Right atrium auricular region (tissue), 2 donors: Measurements from ENCODE around the gene ADRA2A. TPM values are rescaled to one million over a fixed set of nuclear protein-coding genes. Genes with fewer than 3 reads are reported as not detected.
A peak's percentile ranks its signal among the peaks of the same experiment; 100 is the strongest.

Experiments used
- DNase-seq: peaks from one replicate; pipeline ENCODE4 v3.0.0-alpha.2; 2019; ENCODE audit warnings: low spot score
- H3K27ac ChIP-seq, 2 donors: fragments of 200-600 bp; sonication (generic); 1 replicate in 1 of 2; 2 replicates in 1 of 2; pipeline ENCODE4 v1.5.1; 2016 to 2019
- H3K27me3 ChIP-seq, 2 donors: fragments of 200-600 bp; sonication (generic); one replicate each; pipeline versions ENCODE4 v1.5.1 to v1.6.0; 2017 to 2019
- H3K36me3 ChIP-seq: fragments of 200-600 bp; sonication (generic); one replicate; pipeline ENCODE4 v1.5.1; 2016
- H3K4me1 ChIP-seq, 2 donors: fragments of 200-600 bp; sonication (generic); one replicate each; pipeline versions ENCODE4 v1.5.1 to v1.6.0; 2017 to 2019
- H3K4me3 ChIP-seq, 2 donors: fragments of 200-600 bp; sonication (generic); 1 replicate in 1 of 2; 2 replicates in 1 of 2; pipeline ENCODE4 v1.5.1; 2017 to 2019; ENCODE audit warnings: mild to moderate bottlenecking in 1 of 2, moderate library complexity in 1 of 2
- H3K9me3 ChIP-seq, 2 donors: fragments of 200-600 bp; sonication (generic); one replicate each; pipeline ENCODE4 v1.5.1; 2019
- total RNA-seq, 2 donors: library from RNA; depleted of rRNA; stranded (reverse); fragments of >200 nt; gene quantifications; one replicate each; pipeline ENCODE4 v1.1.0, GENCODE V29; 2016
- TF ChIP-seq, protein P1 (sequence below), 2 donors: fragments of 200-600 bp; sonication (generic); IDR thresholded peaks; one replicate each; pipeline ENCODE4 v1.5.1; 2019; ENCODE audit warnings: antibody characterized with exemption in 2 of 2

ADRA2A gene
- total RNA-seq, 2 donors from 2014 or later = 1.2 to 1.4 TPM

DNA sequence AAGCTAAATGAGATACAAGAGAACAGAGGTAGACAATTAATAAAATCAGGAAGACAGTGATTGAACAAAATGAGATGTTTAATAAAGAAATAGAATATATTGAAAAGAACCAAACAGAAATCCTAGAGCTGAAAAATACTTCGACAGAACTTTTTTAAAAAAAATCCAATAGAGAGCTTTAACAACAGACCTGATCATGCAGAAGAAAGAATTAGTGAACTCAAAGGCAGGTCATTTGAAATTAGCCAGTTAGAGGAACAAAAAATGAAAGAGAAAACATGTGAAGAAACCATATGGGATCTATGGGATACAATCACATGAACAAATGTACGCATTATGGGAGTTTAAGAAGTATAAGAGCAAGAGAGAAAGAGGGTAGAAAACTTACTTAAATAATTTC is 37.3 kb upstream of the ADRA2A start:
- Histone ChIP-seq H3K36me3 (no peaks in the 10 kb centered on the region), H3K27me3 (no peaks in the 10 kb centered on the region), H3K4me3 (no peak overlapping the region), H3K27ac (no peak overlapping the region), H3K4me1 (no peaks in the 10 kb centered on the region), H3K9me3 (peaks cover 0 to 42% of the 10 kb centered on the region in 2 donors)
- TF ChIP-seq, protein P1, sequence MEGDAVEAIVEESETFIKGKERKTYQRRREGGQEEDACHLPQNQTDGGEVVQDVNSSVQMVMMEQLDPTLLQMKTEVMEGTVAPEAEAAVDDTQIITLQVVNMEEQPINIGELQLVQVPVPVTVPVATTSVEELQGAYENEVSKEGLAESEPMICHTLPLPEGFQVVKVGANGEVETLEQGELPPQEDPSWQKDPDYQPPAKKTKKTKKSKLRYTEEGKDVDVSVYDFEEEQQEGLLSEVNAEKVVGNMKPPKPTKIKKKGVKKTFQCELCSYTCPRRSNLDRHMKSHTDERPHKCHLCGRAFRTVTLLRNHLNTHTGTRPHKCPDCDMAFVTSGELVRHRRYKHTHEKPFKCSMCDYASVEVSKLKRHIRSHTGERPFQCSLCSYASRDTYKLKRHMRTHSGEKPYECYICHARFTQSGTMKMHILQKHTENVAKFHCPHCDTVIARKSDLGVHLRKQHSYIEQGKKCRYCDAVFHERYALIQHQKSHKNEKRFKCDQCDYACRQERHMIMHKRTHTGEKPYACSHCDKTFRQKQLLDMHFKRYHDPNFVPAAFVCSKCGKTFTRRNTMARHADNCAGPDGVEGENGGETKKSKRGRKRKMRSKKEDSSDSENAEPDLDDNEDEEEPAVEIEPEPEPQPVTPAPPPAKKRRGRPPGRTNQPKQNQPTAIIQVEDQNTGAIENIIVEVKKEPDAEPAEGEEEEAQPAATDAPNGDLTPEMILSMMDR (IDR thresholded peaks at IDR 0.05) = no peak
- no peak for DNase-seq

DNA sequence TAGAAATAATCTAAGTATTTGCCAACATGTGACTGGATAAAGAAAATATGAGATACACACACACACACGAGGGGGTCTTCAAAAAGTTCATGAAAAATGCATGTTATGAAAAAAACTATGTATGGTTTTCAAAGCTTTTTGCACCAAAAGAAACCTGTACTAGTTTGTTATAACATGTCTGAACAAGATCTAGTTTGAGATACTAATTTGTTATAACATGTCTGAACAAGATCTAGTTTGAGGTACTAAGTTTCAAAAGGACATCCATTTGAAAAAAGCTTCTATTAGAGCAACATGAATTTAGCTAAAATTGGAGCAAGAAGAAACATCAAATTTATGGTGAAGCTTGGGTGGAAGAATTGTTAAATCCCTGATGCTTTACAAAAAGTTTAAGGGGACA is 19.8 kb upstream of the ADRA2A start:
- H3K36me3 ChIP-seq = no peaks in the 10 kb centered on the region
- no peaks in the 10 kb centered on the region for H3K27me3 ChIP-seq
- TF ChIP-seq, protein P1 (IDR thresholded peaks at IDR 0.05) = no peak
- no peaks in the 10 kb centered on the region for H3K4me1 ChIP-seq
- no peak for DNase-seq
- H3K27ac ChIP-seq = no peak overlapping the region
- H3K9me3 ChIP-seq = peaks cover 0 to 25% of the 10 kb centered on the region in 2 donors
- H3K4me3 ChIP-seq = no peak overlapping the region

DNA sequence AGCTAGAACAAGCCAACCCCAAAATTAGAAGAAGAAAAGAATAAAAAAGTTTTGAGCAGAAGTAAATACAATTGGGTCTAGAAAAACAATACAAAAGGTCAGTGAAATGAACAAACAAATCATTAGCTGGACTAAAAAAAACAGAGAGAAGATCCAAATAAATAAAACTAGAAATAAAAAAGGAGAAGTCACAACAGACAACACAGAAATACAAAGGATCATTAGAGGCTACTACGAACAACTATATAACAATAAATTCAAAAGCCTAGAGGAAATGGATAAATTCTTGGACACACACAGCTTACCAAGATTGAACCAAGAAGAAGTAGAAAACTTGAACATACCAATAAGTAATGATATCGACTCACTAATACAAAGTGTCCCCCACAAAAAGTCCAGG is 13.4 kb upstream of the ADRA2A start:
- no peak overlapping the region for H3K4me3 ChIP-seq
- H3K4me1 ChIP-seq = no peaks in the 10 kb centered on the region
- no peaks in the 10 kb centered on the region for H3K36me3 ChIP-seq
- no peaks in the 10 kb centered on the region for H3K27me3 ChIP-seq
- no peak overlapping the region for H3K27ac ChIP-seq
- DNase-seq = no peak
- peaks cover 0 to 6% of the 10 kb centered on the region in 2 donors for H3K9me3 ChIP-seq
- TF ChIP-seq, protein P1 (IDR thresholded peaks at IDR 0.05) = no peak

DNA sequence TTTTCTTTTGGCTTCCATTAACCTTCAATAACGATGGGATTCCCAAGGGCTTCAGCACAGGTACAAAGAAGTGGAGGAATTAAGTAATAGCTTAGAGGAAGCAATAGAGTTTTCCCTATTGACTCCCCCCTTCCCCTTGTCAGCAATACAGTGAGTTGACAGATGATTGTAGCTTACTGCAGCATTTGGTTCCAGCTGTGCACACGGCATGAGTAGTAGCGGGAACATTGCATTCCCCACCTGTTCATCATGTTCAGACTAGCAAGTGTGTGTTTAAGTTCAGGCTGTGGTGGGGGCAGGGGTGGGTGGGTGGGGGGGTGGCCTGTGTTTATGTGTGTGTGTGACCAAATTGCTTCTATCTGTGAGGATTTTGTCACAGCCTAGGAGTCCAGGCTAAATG is 4.6 kb upstream of the ADRA2A start:
- H3K4me1 ChIP-seq = peaks cover 0 to 18% of the 10 kb centered on the region in 2 donors
- peaks cover 14 to 15% of the 10 kb centered on the region in 2 donors for H3K27me3 ChIP-seq
- no peaks in the 10 kb centered on the region for H3K36me3 ChIP-seq
- H3K4me3 ChIP-seq = no peak overlapping the region
- no peak for DNase-seq
- peaks cover 0 to 8% of the 10 kb centered on the region in 2 donors for H3K9me3 ChIP-seq
- TF ChIP-seq, protein P1 (IDR thresholded peaks at IDR 0.05) = no peak
- H3K27ac ChIP-seq = no peak overlapping the region

DNA sequence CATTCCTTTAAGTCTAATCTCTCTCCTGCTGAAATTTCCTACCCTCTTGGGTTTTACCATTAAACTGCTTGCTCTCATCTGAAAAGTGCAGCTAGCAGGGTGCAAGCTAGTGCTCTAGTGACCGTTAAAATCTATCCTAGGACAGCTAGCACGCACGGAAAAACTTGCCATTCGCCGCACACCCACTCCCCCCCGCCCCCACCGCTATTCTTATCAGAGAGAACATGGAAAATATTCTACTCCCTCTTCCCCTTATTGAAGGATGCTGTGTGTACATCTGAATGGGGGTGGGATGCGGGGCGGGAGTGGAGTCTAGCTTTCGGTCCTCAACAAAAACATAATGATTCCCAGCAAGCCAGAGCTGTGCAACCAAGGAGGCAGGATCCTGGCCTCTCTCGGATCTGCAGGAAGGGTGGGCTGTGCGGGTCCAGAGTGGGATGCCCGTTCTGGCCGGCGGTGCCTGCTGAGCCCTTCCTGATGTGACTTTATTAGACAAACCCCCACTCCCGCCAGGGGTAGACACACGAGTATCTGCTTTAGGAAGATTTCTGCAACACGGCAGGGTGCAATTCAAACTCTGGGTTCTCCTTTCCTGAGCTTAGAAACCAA is 1.1 kb upstream of the ADRA2A start:
- TF ChIP-seq, protein P1 (IDR thresholded peaks at IDR 0.05) = no peak
- Histone ChIP-seq H3K9me3 (no peaks in the 10 kb centered on the region), H3K4me1 (peaks cover 0 to 31% of the 10 kb centered on the region in 2 donors), H3K27ac (no peak overlapping the region), H3K27me3 (peaks cover 16 to 30% of the 10 kb centered on the region in 2 donors), H3K4me3 (peak overlapping the region in 1 of 2 donors; percentile 55), H3K36me3 (no peaks in the 10 kb centered on the region)
- DNase-seq = no peak

- H3K4me1 ChIP-seq = peaks cover 0 to 31% of the 10 kb centered on the region in 2 donors
- TF ChIP-seq, protein P1 (IDR thresholded peaks at IDR 0.05) = peak; percentile 66 to 82
- DNase-seq = no peak
These were observed 593 bp upstream of the ADRA2A start for GRCh38 chr10:111076191-111076681.

More at GRCh38 chr10:111076191-111076681, 593 bp upstream of the ADRA2A start:
- Histone ChIP-seq H3K27ac (no peak overlapping the region), H3K36me3 (no peaks in the 10 kb centered on the region), H3K9me3 (no peaks in the 10 kb centered on the region), H3K27me3 (peaks cover 16 to 30% of the 10 kb centered on the region in 2 donors), H3K4me3 (peak overlapping the region; percentile 33 to 55)
